HG03097 (cell line): ENCODE measurements around the gene LRCH1.

Experiments
- ATAC-seq: cut with Tn5 transposase; IDR thresholded peaks from one replicate; pipeline ENCODE4 v1.9.1; 2021; ENCODE audit not compliant: unreplicated experiment, low FRiP score

The LRCH1 gene

DNA sequence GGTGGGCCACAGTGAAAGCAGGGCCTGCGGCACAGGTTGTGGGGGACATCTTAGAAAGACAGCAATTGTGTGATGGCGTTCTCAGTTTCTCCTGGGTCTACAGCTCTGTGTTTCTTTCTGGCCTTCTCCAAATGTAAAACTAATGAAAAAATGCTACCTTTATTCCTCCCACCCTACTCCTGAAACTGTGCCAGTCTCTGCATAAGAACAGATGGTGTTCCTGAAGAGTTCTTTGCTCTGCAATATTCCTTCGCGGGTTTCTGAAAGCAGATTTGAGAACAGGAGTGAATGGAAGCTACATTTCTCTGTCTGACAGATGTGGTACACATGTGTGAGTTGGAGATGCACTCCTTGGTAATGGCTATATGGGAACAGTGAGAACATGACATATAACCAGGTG, 18.0 kb upstream of the LRCH1 start:
- ATAC-seq: no peak

DNA sequence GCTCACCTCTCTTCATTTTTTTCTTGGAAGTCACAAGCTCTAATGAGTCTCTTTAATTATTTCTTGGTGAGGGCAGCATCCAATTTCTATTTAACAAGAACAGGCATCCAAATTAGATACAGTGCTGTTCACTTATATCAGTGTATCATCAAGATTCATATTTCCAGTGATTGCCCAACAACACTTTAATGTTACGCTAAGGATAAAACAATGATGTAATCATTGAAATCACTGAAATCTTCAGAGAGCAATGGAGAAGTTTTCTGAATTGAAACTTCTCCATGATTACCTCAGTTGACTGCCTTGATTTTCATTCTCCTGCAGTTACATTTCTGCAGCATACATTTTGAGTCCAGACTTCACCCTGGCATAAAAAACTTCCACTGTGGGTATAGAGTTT, 17.1 kb upstream of the LRCH1 start:
- no peak for ATAC-seq

- ATAC-seq: no peak
These were observed 16.6 kb upstream of the LRCH1 start for GRCh38 chr13:46536341-46536740.

DNA sequence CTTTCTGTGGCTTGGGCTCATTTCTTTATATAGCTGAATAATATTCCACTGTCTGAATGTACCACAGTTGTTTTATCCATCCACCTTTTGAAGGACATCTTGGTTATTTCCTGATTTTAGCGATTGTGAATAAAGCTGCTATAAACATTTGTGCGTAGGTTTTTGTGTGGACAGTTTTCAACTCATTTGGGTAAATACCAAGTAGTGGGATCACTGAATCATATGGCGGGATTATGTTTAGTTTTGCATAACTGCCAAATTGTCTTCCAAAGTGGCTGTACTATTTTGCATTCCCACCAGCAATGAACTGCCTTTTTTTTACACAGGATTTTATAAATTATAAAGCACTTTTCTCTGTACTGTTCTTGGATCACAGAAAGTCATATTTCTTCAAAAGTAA, 13.7 kb upstream of the LRCH1 start:
- ATAC-seq: no peak

- ATAC-seq: no peak
These were observed 11.8 kb upstream of the LRCH1 start for GRCh38 chr13:46541210-46541609.

DNA sequence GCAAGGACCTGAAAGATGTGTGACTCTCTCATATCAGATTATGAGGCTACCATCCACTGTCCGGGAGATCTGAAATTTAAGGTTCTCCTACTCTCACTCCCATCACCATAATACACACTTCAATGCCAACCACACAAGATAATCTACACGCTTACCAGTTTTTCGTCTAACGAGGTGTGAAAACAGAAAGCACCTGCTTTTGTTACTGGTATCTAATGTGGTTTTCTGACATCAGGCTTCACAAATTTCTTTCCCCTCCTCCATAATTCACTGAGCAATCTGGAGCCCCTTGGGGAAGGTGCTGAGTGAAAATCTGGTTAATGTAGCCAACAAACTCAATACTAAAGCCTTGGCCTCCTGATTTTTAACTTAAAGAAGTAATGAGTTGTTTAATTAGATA, 10.1 kb upstream of the LRCH1 start:
- ATAC-seq: no peak

- ATAC-seq: no peak
These were observed 9.7 kb upstream of the LRCH1 start for GRCh38 chr13:46543287-46543686.

GRCh38 chr13:46544208-46544607, 8.8 kb upstream of the LRCH1 start:
- peak; percentile 63 for ATAC-seq

DNA sequence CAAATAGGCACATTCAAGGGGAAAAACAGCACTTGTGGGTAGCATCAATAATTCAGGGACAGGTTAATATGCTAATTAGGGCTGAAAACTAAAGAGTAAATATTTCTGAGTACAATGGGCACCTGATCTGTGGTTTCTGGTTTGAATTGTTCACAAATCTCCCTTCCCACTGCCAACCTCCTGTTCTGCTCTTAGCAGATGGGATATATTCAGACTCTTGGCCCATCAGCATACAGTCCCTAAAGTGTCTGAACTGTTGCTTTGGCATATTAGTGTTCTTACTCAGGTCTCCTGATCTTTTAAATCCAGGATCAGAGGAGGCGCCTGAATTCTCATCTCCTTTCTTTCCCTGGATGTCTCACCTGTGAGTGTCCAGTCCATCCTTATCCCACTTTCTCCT, 8.2 kb upstream of the LRCH1 start:
- no peak for ATAC-seq

DNA sequence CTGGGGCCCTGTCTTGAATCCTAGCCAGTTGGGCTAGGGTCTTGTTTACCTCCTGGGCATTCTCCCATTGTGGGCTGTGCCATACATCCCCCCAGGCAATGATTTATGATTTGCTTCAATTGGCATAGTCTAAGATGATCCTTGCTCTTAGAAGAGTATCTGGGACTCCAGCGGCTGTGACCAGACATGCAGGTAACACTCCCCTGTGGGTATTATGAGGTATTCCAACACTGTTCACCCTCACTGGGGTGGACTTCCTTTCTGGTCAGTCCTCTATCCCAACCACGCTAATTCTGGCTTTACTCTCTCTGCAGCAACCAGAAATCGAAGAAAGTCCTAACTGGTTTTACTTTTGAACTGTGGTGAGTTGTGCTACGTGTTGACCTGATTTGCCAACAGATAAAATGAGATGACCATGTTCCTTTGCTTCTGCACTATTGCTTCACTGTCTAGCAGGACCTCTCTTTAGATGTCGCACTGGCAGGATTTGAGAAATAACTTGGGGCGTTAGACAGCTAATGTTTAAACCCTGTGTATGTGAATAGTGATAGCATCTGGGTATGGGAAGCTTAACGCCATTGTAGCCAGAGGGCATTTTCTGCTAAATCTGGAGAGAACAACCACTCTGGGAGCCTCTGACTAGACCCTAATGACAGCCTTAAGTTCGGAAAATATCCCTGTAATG, 6.7 kb upstream of the LRCH1 start:
- ATAC-seq: no peak

DNA sequence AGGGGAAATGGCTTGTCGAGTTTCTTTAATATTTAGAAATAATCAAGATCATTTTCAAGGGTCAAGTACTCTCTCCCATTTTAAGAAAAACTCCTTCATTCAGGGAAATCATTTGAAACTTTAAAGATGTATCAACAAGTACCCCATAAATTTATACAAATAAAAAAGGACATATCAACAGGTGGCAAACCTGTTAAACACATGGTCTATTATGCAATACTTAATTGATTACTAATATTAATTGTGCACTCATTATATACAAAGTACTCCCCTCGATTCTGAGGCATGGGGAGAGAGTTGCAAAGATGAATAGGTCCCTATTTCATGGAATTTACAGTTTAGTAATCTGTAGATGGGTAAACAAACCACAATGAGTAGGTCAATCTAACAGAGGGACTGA, 2.1 kb upstream of the LRCH1 start:
- no peak for ATAC-seq

GRCh38 chr13:46551410-46552302, 1.3 kb upstream of the LRCH1 start:
- no peak for ATAC-seq

DNA sequence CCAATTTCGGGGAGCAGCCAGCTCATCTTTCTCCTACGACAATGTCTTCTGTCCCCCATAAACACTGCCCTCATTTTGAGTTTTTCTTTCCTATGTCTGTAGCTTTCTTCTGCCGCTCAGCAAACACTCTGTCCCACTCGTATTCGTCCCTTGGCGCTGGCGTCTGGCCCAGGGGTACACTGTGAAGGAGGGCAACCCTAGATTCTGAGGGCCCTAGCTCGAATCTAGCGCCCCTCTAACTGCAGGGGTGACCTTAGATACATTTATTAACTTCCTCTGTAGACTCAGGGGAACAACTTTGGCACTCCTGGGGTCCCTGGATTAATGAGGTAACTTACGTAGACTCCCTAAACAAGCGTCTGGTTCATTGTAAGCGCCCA, 677 bp upstream of the LRCH1 start:
- ATAC-seq: no peak

GRCh38 chr13:46553521-46553885, 533 bp downstream of the LRCH1 start:
- peak; percentile 4 for ATAC-seq

DNA sequence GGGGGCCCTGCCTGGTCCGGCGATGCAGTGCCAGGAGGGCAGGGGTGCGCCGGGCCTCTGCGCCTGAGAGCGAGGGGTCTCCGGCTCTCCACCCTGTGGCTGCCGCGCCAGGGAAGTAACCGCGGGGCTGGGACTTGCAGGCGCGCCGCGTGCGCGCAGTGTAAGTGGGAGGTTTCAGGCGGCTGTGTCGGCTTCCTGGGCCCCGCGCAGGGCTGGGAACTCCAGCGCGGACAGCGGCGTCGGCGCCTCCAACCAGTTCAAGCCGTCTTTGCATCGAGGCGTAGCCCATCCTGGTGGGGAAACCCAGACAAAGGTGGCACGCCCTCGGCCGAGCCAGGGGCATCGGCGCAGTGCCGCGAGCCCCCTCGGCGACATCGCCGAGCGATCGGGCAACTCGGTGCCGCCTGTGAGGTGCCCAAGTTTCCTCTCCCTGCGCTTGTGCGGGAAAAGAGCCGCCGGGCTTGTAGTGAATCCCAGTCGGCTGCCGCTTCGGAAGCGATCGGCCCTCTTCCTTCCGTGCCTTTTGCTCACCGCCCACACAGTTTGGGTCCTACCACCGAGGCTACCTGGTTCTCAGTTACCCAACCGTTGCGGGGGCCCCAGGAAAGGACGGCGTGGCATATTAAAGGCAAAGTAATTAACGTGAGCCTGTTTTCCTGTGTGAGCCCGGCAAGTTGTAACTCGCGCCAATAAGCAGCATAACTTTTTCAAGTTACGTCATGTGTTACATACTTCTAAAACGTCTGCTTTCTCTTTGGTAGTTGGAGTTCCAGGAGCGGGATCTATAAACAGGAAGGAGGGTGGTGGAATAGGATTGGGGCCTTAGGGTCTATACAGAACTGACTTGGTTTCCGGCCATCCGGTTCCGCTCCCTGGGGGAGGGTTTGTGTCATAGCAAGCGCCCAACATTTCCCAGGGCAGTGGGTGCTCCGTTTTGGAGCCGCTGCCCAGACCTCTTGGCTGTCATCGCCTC, 1.2 kb downstream of the LRCH1 start:
- ATAC-seq: peak; percentile 31

DNA sequence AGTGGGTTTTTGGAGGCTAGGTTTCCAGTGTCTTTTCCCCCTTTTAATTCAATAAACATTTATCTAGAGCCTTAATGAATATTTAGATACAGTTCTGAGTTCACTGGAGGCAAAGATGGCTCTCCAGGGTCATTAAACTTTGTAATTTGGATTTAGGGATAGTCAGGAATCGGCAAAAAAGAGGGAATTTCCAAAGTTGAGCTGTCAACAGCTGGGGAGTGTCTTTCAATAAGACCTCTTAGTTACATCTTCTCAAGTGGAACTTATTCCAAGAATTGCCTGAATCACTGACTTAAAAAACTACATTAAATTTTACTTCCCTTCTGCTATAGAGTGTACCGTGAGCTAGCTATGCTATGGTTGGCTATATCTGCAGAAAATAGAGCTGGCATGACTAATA, 2.0 kb downstream of the LRCH1 start:
- no peak for ATAC-seq

DNA sequence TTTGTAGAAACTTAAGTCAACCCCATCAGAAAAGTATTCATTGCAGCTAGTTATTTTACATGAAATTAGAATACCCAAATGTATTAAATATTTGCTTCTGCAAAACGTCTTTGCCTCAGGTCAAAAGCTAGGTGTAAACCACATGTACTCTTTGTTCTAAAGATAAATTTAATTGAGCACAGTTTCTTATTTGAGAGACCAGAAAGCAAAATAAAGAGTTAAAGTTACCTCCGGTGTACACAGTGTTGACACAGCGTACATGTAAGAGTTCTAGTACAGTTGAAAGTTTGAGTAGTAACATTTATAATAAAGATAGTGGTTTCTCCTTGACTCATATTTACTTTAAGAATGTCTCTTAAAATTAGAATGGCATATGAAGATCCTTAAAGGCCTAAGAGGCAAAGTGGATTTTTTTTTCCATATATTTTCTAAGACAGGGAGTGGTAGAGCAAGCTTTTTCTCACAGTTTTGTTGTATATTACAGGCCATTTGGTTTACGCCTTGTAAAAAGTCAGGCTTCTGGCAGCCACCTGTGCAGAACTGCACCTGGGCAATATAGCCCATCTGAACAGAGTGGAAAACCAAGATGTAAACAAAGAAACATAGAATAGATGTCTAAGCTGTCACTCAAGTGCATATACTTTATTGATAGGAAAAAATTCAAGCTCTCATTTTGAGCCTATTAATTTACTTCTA, 2.9 kb downstream of the LRCH1 start:
- no peak for ATAC-seq

- ATAC-seq: no peak
These were observed 3.4 kb downstream of the LRCH1 start for GRCh38 chr13:46556418-46556779.

GRCh38 chr13:46559272-46559805, 6.4 kb downstream of the LRCH1 start:
- no peak for ATAC-seq

GRCh38 chr13:46560778-46561177, 7.8 kb downstream of the LRCH1 start:
- no peak for ATAC-seq
